Epidermal melanocyte (primary cell): ENCODE measurements around the gene MAPK6.

Experiments used
- DNase-seq: peaks from one replicate; pipeline ENCODE4 v3.0.0; 2011; ENCODE audit warnings: low spot score; ENCODE audit not compliant: insufficient read length

MAPK6 gene

DNA sequence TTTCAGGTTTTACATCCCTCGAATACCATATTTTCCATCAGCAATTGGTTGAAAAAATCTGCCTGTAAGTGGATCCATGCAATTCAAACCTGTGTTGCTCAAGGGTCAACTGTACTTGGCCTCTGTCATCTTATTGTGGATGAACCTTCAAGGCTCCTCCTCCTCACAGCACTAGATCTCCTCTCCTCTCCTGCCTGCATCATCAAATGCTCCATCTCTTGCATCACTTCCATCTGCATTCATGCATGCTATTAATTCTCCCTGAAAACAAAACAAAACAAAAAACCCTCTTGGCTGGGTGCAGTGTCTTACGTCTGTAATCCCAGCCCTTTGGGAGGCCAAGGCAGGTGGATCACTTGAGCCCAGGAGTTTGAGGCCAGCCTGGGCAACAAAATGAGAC lies 83.4 kb downstream of the MAPK6 start:
- DNase-seq: no peak

DNA sequence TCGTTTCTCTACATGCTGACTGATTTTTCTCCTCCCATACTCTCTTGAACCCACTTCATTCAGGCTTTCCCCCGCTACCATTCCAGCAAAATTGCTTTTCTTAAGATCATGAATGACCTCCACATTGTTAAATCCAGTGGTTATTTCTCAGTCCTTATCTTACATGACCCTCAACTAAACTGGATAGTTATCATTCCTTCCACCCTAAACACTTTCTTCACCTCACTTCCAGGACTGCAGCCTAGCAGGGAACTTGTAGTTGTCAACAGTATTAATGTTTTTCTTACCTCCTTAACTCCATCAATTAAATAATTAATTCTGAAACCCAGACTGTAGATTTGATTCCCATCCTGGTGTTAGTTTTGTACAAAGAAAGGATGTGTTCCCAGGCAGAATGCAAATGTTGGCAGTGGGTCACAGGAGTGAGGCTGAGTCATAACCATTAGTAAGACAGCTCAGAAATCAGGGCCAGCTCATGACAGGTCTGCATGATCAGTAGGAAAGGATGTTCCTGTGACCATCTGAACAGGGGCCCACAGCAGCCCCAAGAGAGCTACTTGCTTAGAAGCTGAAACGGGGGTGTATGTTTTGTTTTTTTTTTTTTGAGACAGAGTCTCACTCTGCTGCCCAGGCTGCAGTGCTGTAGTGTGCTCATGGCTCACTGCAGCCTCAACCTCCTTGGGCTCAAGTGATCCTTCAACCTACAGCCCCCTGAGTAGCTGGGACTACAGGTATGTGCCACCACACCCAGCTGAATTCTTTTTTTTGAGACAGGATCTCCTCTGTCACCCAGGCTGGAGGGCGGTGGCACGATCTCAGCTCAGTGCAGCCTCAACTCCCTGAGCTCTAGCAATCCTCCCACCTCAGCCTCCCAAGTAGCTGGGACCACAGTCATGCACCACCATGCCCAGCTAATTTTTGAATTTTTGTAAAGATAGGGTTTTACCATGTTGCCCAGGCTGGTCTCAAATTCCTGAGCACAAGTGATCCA lies 84.5 kb downstream of the MAPK6 start:
- no peak for DNase-seq

DNA sequence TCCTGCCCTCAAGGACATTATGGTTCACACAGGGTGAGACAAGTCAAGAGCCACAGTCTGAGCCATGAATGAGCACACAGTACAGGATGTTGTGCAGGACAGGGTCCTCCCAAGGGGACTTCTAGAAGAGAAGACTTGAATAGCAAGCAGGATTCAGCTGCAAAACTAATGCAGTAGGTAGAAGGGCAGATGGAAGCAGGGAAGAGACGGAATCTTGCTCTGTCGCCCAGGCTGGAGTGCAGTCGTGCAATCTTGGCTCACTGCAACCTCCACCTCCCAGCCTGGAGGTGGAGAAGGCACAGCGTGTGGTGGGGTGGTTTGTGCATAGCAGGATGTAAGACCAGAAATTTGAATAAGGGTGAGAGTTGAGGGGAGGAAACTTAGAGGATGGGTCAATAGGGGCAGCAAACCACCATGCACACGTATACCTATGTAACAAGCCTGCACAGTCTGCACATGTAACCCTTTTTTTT lies 85.5 kb downstream of the MAPK6 start:
- no peak for DNase-seq

DNA sequence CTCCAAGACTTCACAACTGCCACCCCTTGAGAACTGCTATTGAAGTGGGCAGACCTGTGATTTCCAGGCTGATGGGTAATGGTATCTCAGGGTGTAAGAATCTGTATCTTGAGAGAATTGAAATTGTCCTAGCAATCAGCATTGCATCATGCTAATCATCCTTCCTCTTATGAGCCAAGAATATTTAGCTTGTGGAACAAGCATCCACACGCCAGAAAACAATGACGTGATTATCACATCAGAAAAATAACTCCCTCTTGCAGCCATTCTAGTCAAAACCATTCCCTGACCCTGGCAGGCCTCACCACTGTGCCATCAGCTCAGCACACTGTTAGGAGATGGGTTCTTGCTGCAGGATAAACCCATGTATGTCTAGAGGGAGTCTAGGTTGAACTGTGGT lies 86.8 kb downstream of the MAPK6 start:
- DNase-seq: no peak

DNA sequence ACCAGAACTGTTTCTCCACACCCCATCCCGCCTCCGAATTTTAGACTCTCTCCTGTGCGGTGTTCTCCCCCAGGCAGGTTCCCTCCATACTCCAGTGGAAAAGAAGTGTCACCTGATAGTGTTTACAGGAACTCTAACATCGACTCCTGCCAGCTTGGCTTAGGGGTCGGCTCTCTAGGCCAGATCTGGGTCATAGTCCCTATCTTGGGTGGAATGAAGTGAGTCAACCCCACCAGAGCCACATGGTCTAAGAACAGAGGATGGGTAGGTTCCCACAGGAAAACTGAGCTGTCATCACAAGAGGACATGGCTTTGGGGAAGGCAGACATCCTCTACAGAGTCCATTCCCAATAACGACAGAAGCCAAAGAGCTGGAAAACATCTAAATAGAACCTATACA lies 87.6 kb downstream of the MAPK6 start:
- no peak for DNase-seq

DNA sequence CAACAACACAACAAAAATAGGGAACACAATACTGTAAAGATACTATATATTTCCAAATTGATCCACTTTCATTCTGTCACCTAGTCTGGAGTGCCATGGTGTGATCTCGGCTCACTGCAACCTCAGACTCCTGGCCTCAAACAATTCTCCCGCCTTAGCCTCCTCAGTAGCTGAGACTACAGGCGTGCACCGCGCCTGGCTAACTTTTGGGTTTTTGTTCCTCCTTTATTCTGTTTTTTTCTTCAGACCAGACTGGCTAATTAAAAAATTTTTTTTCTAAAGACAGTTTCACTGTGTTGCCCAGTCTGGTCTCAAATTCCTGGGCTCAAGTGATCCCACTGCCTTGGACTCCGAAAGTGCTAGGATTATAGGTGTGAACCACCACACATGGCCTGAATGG lies 88.2 kb downstream of the MAPK6 start:
- no peak for DNase-seq

DNA sequence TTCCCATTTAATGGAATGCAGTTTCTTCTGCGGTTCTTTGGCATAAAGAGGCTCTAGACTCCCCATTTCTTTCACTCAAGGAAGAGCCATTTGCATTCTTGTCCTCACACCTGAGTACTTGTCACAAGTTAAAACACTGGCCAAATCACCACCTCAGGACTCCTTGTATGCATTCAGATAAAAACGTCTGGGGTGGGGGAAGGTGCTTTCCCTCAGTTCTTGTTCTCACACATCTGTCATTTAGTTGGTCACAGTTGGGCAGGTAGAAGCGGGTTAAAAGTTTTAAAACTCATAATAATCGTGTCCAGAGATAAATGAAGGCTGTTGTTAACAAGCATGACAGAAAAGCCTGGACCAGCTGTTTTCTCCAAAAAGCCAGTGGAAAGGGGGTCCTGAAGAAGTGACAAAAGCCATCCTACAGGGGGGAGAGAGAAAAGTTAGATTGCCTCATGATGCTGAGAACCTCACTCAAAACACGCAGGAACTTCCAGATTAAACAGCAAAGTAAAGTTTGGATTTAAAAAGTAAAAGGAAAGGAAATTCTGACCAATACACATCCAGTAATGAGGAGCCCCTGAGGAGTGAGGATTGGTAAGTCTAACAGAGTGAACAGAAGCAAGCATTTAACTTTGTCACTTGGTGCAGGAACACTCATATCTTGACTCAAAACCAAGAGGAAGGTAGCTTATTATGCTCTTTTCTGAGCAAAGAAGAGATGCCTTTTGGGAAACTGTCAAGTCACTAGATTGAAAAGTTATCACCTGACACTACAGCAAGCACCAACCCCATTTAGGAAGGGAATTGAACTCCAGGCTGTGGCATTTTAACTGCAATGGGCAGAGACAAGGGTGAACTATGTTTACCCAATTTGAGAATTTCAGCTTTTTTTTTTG lies 90.8 kb downstream of the MAPK6 start:
- DNase-seq: no peak

DNA sequence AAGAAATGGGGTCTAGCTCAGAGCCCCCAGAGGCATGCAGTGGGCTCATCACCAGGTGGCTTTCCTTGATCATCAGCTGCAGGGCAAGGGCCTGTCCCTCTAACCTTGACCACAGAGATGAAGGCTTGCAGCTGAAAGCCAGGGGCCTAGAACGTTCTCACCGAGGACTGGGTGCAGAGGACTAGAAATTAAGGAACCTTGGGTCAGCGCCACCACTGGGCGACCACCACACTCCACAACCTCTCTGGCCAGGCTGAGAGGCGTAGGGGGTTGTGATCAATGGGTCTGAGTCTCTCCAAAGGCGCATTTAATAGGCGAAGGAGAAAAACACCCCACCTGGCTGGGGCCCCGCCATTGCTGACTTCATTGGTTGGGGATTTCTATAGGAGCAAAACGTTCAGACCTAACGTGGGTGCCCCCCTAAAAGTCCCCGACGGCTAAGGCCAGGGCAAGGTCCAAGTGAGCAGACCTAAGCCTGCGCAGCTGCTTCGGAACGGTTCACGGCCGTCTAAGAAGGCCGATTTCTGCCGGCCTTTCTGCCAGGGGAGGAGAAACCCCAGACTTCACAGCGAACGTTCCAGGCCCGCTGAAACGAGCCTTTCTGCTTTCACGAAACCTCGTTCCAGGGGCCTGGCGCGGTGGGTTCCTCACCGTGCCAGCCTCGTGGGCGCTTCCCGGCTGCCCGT lies 92.6 kb downstream of the MAPK6 start:
- DNase-seq: no peak

DNA sequence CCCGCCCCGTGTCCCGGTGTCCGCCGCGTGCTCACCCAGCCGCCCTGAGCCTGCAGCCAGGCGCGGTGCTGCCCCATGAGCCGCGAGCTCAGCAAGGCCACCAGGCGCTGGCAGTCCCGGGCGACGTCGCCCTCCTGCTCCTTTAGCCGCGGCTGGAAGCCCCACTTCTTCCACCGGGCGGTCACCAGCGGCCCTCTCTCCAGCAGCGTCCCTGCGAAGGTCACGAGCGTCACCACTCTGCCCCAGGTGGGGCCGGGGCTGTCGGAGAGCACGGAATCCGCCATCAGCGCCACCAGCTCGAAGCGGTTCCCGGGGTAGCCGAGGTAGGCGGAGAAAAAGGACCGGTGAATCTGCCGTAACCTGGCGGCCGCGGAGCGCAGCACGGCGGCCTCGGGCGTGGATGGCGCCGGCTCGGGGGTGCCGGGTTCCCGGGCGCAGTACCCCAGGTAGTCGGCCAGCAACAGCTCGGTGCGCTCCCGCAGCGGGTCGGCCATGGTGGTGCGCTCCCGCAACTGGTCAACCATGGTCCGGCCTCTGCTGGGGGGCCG lies 93.3 kb downstream of the MAPK6 start:
- no peak for DNase-seq

DNA sequence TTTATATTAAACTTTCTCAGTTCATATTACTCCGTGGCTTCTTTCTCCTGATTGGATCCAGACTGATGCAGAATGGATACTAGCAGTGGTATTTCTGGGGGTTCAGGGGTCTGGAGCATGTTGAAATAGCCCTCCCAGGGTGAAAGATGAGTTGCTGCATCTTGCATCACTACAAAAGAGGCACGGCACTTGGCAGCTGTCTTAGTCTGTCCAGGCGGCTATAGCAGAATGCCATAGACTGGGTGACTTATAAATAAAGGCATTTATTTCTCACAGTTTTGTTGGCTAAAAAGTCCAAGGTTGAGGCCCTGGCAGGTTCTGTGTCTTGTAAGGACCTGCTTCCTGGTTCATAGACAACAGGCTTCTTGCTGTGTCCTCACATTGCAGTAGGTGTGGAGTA lies 94.2 kb downstream of the MAPK6 start:
- no peak for DNase-seq

DNA sequence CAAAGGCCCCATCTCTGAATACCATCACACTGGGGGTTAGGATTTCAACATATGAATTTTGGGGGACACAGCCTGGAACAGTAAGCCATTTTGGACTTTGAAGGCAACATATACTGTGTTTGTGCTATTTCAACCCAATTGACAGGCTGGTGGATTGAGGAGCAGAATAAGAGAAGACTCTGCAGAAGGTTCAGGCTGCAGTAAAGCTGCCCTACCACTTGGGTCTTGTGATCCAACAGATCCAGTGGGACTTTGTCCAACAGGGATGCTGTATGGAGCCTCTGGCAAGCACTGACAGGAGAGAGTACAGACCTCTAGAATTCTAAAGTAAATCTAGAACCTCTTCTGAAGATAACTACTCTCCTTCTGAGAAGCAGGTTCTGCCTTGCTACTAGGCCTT lies 94.7 kb downstream of the MAPK6 start:
- DNase-seq: no peak

DNA sequence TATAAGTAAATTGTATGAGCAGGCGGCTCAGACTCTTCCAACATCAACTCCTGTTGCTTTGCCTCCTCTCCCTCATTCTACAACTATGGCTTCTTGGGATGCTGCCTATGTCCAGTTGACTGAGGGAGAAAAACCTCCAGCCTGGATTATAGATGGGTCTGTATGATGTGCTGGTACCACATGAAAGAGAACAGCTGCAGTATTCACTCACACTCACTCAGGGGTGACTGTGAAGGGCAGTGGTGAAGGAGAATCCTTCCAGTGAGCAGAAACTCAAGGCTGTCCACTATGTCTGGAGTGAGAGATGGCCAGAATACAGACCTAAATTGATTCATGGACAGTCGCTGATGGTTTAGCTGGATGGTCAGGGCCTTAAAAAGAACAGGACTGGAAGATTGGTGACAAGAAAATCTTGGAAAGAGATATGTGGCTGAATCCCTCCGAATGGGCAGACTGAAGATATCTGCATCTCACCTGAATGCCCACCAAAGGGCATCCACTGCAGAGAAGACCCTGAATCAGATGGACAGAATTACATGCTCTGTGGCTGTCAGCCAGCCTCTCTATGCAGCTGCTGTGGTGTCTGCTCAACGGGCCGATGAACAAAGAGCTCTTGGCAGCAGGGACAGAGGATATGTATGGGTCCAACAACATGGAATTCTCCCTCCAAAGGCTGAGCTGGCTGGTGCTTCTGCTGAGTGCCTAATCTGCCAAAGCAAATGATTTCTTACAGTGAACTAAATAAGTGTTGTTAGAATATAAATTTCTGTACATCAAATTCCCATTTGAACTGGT lies 95.4 kb downstream of the MAPK6 start:
- no peak for DNase-seq

DNA sequence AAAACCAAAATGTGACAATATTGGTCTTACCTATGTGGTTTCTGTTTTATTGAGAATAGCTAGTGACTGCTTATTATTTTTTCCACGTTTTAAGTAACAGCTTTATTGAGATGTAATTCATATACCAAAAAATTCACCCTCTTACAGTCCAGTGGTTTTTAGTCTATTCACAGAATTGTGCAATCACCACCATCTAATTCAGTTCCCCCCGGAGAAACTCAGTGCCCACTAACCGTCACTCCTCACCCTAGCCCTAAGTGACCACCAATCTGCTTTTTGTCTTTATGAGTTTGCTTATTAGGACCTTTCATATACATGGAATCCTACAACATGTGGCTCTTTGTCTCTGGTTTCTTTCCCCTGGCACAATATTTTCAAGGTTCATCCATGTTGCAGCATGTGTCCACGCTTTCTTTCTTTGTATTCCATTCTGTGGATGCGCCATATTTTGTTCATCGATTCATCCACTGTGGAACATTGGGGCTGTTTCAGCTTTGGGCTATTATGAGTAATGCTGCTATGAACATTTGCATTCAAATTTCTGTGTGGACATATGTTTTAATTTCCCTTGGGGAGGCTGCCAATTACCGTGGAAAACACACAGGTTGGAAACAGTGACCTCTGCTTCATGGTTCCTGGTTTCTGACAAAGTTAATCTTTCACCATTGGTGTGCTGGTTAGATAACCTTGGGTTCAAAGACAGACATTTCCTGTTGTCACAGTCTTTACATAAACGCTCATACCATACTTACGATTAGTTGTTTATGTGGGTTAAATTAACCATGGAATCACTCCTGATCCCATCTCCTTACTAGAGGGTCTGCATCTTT lies 96.8 kb downstream of the MAPK6 start:
- no peak for DNase-seq
